Measurements from ENCODE around the gene LRCH4.

The LRCH4 gene

DNA sequence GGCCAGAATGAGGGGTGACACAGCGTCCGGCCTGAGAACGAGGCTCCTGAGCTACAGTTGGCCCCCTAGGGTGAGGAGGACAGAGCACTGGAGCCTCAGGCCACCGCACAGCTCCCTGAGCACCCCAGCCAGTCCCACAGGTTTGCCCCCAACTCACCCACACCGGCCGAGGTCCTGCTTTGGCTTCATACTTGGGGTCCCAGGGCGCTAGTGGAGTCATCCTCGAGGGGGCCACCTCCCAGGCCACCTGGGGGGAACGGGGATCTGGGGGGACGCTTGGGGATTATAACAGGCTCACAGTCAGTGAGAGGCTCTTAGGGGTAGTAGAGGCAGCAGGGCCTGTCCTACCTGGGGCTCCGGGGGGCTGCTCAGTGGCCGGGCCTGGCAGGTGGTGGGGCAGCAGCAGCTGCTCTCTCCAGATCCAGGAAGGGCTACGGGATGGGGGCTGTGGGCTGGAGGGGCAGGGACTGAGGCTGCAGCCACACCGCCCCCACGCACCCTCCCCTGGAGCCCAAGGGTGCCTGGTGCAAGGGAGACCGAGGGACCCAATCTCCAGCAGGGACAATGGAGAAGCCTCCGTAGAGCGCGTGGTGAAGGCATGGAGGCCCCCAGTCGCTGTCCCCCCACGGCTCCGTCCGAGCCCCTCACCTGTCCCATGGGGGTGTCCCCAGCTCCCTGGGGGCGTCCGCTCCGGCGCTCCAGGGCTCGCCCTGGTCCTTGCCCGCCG, 12.8 kb downstream of the LRCH4 start:
- Histone ChIP-seq H3K4me3 (ENCODE audit: insufficient read depth, low read length, poor library complexity, severe bottlenecking) (no peak overlapping the region), H4K20me1 (ENCODE audit: low read depth, low read length) (no peaks in the 10 kb centered on the region), H2AFZ (ENCODE audit: low read depth, low read length, severe bottlenecking) (no peak overlapping the region), H3K9me3 (ENCODE audit: insufficient read depth, low read length) (no peaks in the 10 kb centered on the region), H3K27ac (ENCODE audit: low read depth, low read length) (no peak overlapping the region), H3K79me2 (ENCODE audit: insufficient read depth, low read length) (no peaks in the 10 kb centered on the region), H3K9me2 (replicated peaks; ENCODE audit: insufficient read depth, low read length) (no peaks in the 10 kb centered on the region), H3K36me3 (ENCODE audit: low read length) (no peaks in the 10 kb centered on the region), H3F3A (ENCODE audit: insufficient read depth) (no peaks in the 10 kb centered on the region), H3K9ac (ENCODE audit: low read length) (no peak overlapping the region), H3K27me3 (ENCODE audit: low read length) (no peaks in the 10 kb centered on the region), H3K4me2 (ENCODE audit: low read depth, low read length, poor library complexity, severe bottlenecking) (no peak overlapping the region)
- TF ChIP-seq, protein P1, sequence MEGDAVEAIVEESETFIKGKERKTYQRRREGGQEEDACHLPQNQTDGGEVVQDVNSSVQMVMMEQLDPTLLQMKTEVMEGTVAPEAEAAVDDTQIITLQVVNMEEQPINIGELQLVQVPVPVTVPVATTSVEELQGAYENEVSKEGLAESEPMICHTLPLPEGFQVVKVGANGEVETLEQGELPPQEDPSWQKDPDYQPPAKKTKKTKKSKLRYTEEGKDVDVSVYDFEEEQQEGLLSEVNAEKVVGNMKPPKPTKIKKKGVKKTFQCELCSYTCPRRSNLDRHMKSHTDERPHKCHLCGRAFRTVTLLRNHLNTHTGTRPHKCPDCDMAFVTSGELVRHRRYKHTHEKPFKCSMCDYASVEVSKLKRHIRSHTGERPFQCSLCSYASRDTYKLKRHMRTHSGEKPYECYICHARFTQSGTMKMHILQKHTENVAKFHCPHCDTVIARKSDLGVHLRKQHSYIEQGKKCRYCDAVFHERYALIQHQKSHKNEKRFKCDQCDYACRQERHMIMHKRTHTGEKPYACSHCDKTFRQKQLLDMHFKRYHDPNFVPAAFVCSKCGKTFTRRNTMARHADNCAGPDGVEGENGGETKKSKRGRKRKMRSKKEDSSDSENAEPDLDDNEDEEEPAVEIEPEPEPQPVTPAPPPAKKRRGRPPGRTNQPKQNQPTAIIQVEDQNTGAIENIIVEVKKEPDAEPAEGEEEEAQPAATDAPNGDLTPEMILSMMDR (IDR thresholded peaks at IDR 0.05; ENCODE audit: insufficient read depth, low read length, poor library complexity, severe bottlenecking), result no peak
- TF ChIP-seq EZH2phosphoT487 (conservative IDR thresholded peaks at IDR 0.05; ENCODE audit: low read length), result no peak

DNA sequence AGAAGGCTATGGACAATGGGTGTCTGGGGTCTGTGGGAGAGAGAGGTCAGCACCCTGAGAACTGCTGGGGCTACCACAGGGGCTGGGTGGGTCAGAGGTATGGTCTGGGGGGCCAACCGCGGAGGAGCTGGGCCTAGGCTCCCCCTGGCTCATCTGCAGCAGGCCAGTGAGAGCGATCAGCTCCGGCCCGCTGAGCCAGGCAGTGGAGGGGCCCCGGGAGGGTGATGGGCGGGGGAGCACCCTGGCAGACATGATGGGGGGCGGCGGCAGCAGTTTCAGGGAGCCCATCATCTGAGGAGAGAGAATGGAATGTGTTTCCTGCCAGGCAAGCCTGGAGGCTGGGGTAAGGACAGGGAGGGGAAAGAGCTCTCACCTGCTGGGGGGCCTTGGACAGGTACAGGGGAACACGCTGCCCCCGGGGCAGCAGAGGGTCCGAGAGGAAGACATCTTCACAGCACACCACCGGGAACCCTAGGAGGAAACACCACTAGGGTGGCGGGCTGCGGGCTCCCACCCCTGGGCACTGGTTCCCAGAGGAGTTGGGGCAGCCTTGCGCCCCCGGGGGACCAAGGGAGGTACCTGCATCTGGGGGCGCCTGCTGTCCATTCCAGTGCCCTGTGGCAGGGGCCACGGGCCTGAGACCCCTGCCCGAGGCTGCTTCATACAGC, 13.5 kb downstream of the LRCH4 start:
- no peaks in the 10 kb centered on the region for H4K20me1 ChIP-seq (ENCODE audit: low read depth, low read length)
- no peak overlapping the region for H3K4me3 ChIP-seq (ENCODE audit: insufficient read depth, low read length, poor library complexity, severe bottlenecking)
- TF ChIP-seq, protein P1 (IDR thresholded peaks at IDR 0.05; ENCODE audit: insufficient read depth, low read length, poor library complexity, severe bottlenecking), result no peak
- no peak for TF ChIP-seq EZH2phosphoT487 (conservative IDR thresholded peaks at IDR 0.05; ENCODE audit: low read length)
- no peaks in the 10 kb centered on the region for H3K9me2 ChIP-seq (replicated peaks; ENCODE audit: insufficient read depth, low read length)
- H3F3A ChIP-seq (ENCODE audit: insufficient read depth), result no peaks in the 10 kb centered on the region
- no peaks in the 10 kb centered on the region for H3K36me3 ChIP-seq (ENCODE audit: low read length)
- no peaks in the 10 kb centered on the region for H3K79me2 ChIP-seq (ENCODE audit: insufficient read depth, low read length)
- H2AFZ ChIP-seq (ENCODE audit: low read depth, low read length, severe bottlenecking), result no peak overlapping the region
- no peaks in the 10 kb centered on the region for H3K27me3 ChIP-seq (ENCODE audit: low read length)
- no peak overlapping the region for H3K4me2 ChIP-seq (ENCODE audit: low read depth, low read length, poor library complexity, severe bottlenecking)
- no peak overlapping the region for H3K27ac ChIP-seq (ENCODE audit: low read depth, low read length)
- no peak overlapping the region for H3K9ac ChIP-seq (ENCODE audit: low read length)
- H3K9me3 ChIP-seq (ENCODE audit: insufficient read depth, low read length), result no peaks in the 10 kb centered on the region

DNA sequence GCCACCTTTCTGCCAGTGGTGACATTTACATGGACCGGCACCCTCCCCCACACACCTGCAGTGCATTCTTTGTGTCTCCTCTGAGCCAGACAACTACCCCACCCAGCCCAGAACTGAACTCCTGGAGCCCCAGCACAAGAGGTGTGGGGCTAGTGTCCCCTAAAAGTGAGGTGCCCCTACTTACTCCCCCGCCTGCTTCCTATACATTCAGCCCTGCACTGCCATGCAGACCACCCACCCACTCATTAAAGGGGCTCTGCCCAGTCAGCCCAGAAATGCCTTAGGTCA, 14.2 kb downstream of the LRCH4 start:
- no peaks in the 10 kb centered on the region for H3K79me2 ChIP-seq (ENCODE audit: insufficient read depth, low read length)
- no peaks in the 10 kb centered on the region for H3K36me3 ChIP-seq (ENCODE audit: low read length)
- H3K4me2 ChIP-seq (ENCODE audit: low read depth, low read length, poor library complexity, severe bottlenecking), result no peak overlapping the region
- H2AFZ ChIP-seq (ENCODE audit: low read depth, low read length, severe bottlenecking), result no peak overlapping the region
- no peaks in the 10 kb centered on the region for H3K9me3 ChIP-seq (ENCODE audit: insufficient read depth, low read length)
- H4K20me1 ChIP-seq (ENCODE audit: low read depth, low read length), result no peaks in the 10 kb centered on the region
- no peak overlapping the region for H3K9ac ChIP-seq (ENCODE audit: low read length)
- H3K4me3 ChIP-seq (ENCODE audit: insufficient read depth, low read length, poor library complexity, severe bottlenecking), result no peak overlapping the region
- H3K27me3 ChIP-seq (ENCODE audit: low read length), result no peaks in the 10 kb centered on the region
- no peak for TF ChIP-seq EZH2phosphoT487 (conservative IDR thresholded peaks at IDR 0.05; ENCODE audit: low read length)
- TF ChIP-seq, protein P1 (IDR thresholded peaks at IDR 0.05; ENCODE audit: insufficient read depth, low read length, poor library complexity, severe bottlenecking), result no peak
- no peak overlapping the region for H3K27ac ChIP-seq (ENCODE audit: low read depth, low read length)
- H3F3A ChIP-seq (ENCODE audit: insufficient read depth), result no peaks in the 10 kb centered on the region
- no peaks in the 10 kb centered on the region for H3K9me2 ChIP-seq (replicated peaks; ENCODE audit: insufficient read depth, low read length)

Measured in SU-DHL-6 (cell line).